ENCODE data around the gene RASSF3.

GRCh38 chr12:64611341-64612284 lies 1.3 kb downstream of the RASSF3 start:
- no peak for TF ChIP-seq CTCF (IDR thresholded peaks at IDR 0.05; ENCODE audit: low read depth, low read length)
- no peak for TF ChIP-seq EZH2phosphoT487 (IDR thresholded peaks at IDR 0.05; ENCODE audit: low read depth)

Measured in OCI-LY3 (cell line).